GM10248 (cell line): ENCODE data around the gene DDR2.
"Not testable (repeated sequence)": the region's sequence is repeated elsewhere in the genome, so short reads cannot be mapped to it uniquely, and the experiment has no call there.

Source experiments
- CTCF ChIA-PET: fragments of 300-600 bp; sonication (Branson Sonifier 250); formaldehyde crosslinking; extraction: SDS; loops from one replicate; lab custom pipeline; 2021; ENCODE audit warnings: antibody characterized with exemption; lab: Yijun Ruan, JAX
- POLR2A ChIA-PET: fragments of 350-650 bp; sonication (Branson Sonifier 250); formaldehyde crosslinking; extraction: SDS; loops from one replicate; lab custom pipeline; 2020; ENCODE audit warnings: antibody characterized with exemption; lab: Yijun Ruan, JAX
- DNase-seq: peaks from one replicate; pipeline ENCODE4 v3.0.0; 2012; ENCODE audit errors: extremely low spot score
- TF ChIP-seq, protein P1 (sequence below): IDR thresholded peaks from 2 replicates; pipeline ENCODE4 v1.5.1; 2012; ENCODE audit warnings: mild to moderate bottlenecking, low read depth; ENCODE audit errors: extremely low read depth, missing control alignments, control extremely low read depth

Gene DDR2

DNA sequence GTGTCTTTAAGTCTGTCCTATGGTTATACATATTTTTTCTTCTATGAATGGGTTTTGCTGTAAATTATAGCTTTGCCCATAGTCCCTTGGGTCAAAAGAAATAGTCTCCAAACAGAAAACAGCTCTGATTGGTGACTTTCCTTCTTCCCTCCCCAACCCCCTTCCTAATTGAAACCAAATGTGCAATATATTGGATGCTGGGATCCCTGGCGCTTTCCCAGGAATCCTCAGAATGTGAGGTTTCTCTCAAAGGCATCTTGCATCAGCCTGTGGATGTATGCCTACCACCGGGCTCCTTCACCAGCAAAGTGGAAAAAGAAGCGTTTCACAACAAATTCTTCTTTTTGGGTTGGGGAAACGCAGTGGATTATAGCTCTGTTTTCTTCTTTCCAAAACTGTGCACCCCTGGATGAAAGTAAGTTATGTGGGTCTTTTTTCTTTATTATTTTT is at the start of gene DDR2:
Gene DDR2, plus strand, starts transcription at position 248 of the 450 bp plus-strand sequence. CDS start 86,600 bp downstream, outside the sequence.
- TF ChIP-seq, protein P1, sequence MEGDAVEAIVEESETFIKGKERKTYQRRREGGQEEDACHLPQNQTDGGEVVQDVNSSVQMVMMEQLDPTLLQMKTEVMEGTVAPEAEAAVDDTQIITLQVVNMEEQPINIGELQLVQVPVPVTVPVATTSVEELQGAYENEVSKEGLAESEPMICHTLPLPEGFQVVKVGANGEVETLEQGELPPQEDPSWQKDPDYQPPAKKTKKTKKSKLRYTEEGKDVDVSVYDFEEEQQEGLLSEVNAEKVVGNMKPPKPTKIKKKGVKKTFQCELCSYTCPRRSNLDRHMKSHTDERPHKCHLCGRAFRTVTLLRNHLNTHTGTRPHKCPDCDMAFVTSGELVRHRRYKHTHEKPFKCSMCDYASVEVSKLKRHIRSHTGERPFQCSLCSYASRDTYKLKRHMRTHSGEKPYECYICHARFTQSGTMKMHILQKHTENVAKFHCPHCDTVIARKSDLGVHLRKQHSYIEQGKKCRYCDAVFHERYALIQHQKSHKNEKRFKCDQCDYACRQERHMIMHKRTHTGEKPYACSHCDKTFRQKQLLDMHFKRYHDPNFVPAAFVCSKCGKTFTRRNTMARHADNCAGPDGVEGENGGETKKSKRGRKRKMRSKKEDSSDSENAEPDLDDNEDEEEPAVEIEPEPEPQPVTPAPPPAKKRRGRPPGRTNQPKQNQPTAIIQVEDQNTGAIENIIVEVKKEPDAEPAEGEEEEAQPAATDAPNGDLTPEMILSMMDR, result no peak
- POLR2A ChIA-PET, result no interaction called here
- DNase-seq, result no peak
- CTCF ChIA-PET, result interaction anchor here (0.9 to 6.9 kb wide), 14 partner anchors 9 to 45 kb away, joined by 3 to 56 read pairs (median 4); no protein-coding TSS in a partner anchor

DNA sequence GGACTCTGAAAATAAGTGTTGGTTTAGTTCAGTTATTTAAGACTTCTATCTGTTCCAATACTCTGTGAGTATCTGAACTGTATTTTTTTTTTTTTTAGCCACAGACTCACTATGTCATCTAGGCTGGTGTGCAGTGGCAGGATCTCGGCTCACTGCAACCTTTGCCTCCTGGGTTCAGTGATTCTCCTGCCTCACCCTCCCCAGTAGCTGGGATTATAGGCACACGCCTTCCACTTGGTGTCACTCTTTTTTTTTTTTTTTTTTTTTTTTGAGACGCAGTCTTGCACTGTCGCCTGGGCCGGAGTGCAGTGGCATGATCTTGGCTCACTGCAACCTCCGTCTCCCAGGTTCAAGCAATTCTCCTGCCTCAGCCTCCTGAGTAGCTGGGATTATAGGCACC is 49.4 kb upstream of the DDR2 start:
- POLR2A ChIA-PET, DNase-seq: not testable (repeated sequence)
- CTCF ChIA-PET, result interaction anchor here (1.4 kb wide), 2 partner anchors 12 to 265 kb away, joined by 3 read pairs; no protein-coding TSS in a partner anchor

GRCh38 chr1:162585101-162585500 is 47.2 kb upstream of the DDR2 start:
- DNase-seq, POLR2A ChIA-PET: not testable (repeated sequence)
- CTCF ChIA-PET, result interaction anchor here (1.3 to 1.6 kb wide), 2 partner anchors 19 to 28 kb away, joined by 3 to 4 read pairs; no protein-coding TSS in a partner anchor

- ChIA-PET POLR2A (interaction anchor here (0.5 kb wide), 1 partner anchor 31 kb away, joined by 5 read pairs; no protein-coding TSS in a partner anchor), CTCF (interaction anchor here (0.7 kb wide), 1 partner anchor 22 kb away, joined by 3 read pairs; no protein-coding TSS in a partner anchor)
- DNase-seq, result no peak
- TF ChIP-seq, protein P1, result no peak
These were observed 44.9 kb upstream of the DDR2 start for GRCh38 chr1:162587347-162587746.

DNA sequence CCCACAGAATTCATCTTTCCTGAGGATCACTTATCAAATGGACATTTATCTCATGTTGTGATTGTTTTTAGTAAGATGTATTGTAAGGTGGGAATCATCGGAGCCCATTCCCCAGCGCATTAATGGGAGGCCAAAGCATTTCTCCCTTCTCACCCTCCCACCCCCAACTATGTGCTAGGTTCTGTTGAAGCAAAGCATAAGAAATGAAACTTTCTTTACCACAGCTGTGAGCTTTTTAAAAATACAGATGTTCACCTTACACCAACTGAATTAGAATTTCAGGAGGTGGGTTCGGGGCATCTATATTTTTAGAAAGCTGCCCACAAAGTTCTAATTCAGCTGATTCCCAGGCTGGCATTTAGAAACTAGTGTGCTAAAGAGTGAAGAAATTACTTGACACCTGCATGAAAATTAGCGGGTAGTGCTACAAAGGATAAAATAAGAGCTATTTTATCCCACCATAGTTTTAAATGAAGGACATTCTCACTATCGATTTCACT is 44.5 kb upstream of the DDR2 start:
- TF ChIP-seq, protein P1, result no peak
- DNase-seq, result no peak
- ChIA-PET CTCF (interaction anchor here (0.7 to 1.2 kb wide), 2 partner anchors 10 to 28 kb away, joined by 3 to 8 read pairs; no protein-coding TSS in a partner anchor), POLR2A (interaction anchor here (0.5 kb wide), 1 partner anchor 30 kb away, joined by 5 read pairs; no protein-coding TSS in a partner anchor)

DNA sequence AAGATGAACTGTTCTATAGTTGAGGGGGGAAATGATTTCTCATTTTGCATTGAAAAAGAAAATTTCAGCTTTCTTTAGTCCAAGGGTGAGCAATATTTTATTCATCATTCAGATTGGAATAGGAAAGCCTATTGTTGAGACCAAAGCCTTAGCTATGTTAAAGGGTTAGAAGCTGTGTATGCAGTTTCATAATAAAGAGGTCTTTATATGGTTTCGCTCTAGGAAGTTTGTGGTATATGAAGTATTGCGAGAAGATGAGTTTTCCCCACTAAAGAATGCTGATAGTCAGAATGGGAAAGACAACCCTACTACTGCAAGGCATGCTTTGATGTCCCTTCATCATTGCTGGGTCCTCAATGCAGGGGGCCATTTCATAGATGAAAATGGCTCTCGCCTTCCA is 42.2 kb upstream of the DDR2 start:
- ChIA-PET CTCF (interaction anchor here (1.0 kb wide), 1 partner anchor 210 kb away, joined by 3 read pairs; no protein-coding TSS in a partner anchor), POLR2A (no interaction called here)
- TF ChIP-seq, protein P1, result no peak
- DNase-seq, result no peak

DNA sequence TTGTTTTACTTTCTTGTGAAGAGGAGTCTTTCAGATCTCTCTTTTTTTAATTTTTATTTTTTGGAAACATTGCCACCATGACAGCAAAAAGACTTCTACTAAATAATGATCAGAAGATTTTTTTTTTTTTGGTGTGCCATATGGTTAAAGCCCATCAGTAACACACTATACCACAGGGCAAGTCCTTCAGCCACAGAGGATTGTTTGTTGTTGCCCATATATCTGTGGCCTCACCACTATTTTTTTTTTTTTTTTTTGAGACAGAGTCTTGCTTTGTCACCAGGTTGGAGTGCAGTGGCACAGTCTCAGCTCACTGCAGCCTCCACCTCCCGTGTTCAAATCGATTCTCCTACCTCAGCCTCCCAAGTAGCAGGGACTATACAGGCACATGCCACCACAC is 41.6 kb upstream of the DDR2 start:
- ChIA-PET CTCF (interaction anchor here (1.0 kb wide), 1 partner anchor 209 kb away, joined by 3 read pairs; no protein-coding TSS in a partner anchor), POLR2A (no interaction called here)
- DNase-seq, result no peak
- TF ChIP-seq, protein P1, result no peak
